Lower lobe of right lung (tissue), 2 donors: ENCODE results near the gene HSPBAP1. TPM values are rescaled to one million over a fixed set of nuclear protein-coding genes. Genes with fewer than 3 reads are reported as not detected.
"Not testable (repeated sequence)": the region's sequence is repeated elsewhere in the genome, so short reads cannot be mapped to it uniquely, and the experiment has no call there.

Source experiments
- ATAC-seq, 2 donors: fragments of 200-7000 bp; cut with Tn5 transposase; one replicate each; pipeline ENCODE4 v1.9.1; 2020 to 2022; ENCODE audit warnings: mild to moderate bottlenecking in 2 of 2, moderate library complexity in 2 of 2
- DNase-seq: peaks from one replicate; pipeline ENCODE4 v3.0.0-alpha.2; 2020
- H3K27ac ChIP-seq: fragments of 200-600 bp; one replicate; pipeline ENCODE4 v1.8.0; 2022
- H3K27me3 ChIP-seq: fragments of 200-600 bp; one replicate; pipeline ENCODE4 v1.8.0; 2022; ENCODE audit warnings: low read depth
- H3K36me3 ChIP-seq: fragments of 200-600 bp; one replicate; pipeline ENCODE4 v1.8.0; 2022; ENCODE audit warnings: mild to moderate bottlenecking
- H3K4me1 ChIP-seq: fragments of 200-600 bp; one replicate; pipeline ENCODE4 v1.8.0; 2022
- H3K4me3 ChIP-seq: fragments of 200-600 bp; one replicate; pipeline ENCODE4 v1.8.0; 2022; ENCODE audit warnings: mild to moderate bottlenecking
- H3K9me3 ChIP-seq: fragments of 200-600 bp; one replicate; pipeline ENCODE4 v1.8.0; 2022
- intact Hi-C: fragments of 100-400 bp; cut with DNase I; formaldehyde crosslinking; loops from one replicate; pipeline ENCODE4 v1.11.0; 2022
- total RNA-seq: library from RNA; stranded (reverse); fragmentation: NEBNext Ultra II Directional; extraction: Animal tissue kit (Norgen Biotek cat#: 25700); gene quantifications from one replicate; pipeline ENCODE4 v1.2.1, GENCODE V29; 2021
- TF ChIP-seq, protein P1 (sequence below): fragments of 200-600 bp; IDR thresholded peaks from one replicate; pipeline ENCODE4 v1.8.0; 2022; ENCODE audit warnings: antibody characterized with exemption, mild to moderate bottlenecking
- donor health status: DM: no; HTN: yes; CAD: no; lungs with severe emphysema.

Gene HSPBAP1
- total RNA-seq, 1 donor from 2014 or later = 15.4 TPM

DNA sequence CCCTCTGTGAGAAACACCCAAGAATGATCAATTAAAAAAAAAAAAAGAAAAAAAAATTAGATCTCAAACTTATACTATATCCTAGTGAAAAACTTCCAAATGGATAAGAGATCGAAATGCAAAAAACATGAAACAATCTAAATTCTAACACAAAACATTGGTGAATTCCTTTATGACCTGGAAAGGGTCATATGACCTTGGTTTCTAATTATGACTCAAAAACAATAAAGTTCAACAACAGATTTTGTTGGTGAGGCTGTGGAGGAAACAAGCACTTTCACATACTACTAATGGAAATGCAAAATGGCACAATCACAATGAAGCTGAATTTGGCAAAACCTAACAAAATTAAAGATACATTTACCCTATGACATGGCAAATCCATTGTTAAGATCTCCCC lies 45.3 kb downstream of the HSPBAP1 start:
- Histone ChIP-seq H3K36me3 (peaks cover 18% of the 10 kb centered on the region), H3K9me3 (no peaks in the 10 kb centered on the region), H3K27me3 (no peaks in the 10 kb centered on the region), H3K4me1 (no peaks in the 10 kb centered on the region), H3K27ac (no peak overlapping the region), H3K4me3 (no peak overlapping the region)
- intact Hi-C loops = no loop called here
- DNase-seq = no peak
- TF ChIP-seq, protein P1, sequence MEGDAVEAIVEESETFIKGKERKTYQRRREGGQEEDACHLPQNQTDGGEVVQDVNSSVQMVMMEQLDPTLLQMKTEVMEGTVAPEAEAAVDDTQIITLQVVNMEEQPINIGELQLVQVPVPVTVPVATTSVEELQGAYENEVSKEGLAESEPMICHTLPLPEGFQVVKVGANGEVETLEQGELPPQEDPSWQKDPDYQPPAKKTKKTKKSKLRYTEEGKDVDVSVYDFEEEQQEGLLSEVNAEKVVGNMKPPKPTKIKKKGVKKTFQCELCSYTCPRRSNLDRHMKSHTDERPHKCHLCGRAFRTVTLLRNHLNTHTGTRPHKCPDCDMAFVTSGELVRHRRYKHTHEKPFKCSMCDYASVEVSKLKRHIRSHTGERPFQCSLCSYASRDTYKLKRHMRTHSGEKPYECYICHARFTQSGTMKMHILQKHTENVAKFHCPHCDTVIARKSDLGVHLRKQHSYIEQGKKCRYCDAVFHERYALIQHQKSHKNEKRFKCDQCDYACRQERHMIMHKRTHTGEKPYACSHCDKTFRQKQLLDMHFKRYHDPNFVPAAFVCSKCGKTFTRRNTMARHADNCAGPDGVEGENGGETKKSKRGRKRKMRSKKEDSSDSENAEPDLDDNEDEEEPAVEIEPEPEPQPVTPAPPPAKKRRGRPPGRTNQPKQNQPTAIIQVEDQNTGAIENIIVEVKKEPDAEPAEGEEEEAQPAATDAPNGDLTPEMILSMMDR = no peak
- ATAC-seq = no peak

DNA sequence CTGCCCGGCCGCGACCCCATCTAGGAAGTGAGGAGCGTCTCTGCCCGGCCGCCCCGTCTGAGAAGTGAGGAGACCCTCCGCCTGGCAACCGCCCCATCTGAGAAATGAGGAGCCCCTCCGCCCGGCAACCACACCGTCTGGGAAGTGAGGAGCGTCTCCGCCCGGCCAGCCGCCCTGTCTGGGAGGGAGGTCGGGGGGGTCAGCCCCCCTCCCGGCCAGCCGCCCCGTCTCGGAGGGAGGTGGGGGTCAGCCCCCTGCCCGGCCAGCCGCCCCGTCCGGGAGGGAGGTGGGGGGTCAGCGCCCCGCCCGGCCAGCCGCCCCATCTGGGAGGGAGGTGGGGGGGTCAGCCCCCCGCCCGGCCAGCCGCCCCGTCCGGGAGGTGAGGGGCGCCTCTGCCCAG lies 46.3 kb downstream of the HSPBAP1 start:
- H3K27me3 ChIP-seq, H3K4me1 ChIP-seq, intact Hi-C loops, H3K4me3 ChIP-seq, H3K9me3 ChIP-seq, DNase-seq, H3K27ac ChIP-seq, ATAC-seq: not testable (repeated sequence)
- H3K36me3 ChIP-seq = peaks cover 20% of the 10 kb centered on the region

DNA sequence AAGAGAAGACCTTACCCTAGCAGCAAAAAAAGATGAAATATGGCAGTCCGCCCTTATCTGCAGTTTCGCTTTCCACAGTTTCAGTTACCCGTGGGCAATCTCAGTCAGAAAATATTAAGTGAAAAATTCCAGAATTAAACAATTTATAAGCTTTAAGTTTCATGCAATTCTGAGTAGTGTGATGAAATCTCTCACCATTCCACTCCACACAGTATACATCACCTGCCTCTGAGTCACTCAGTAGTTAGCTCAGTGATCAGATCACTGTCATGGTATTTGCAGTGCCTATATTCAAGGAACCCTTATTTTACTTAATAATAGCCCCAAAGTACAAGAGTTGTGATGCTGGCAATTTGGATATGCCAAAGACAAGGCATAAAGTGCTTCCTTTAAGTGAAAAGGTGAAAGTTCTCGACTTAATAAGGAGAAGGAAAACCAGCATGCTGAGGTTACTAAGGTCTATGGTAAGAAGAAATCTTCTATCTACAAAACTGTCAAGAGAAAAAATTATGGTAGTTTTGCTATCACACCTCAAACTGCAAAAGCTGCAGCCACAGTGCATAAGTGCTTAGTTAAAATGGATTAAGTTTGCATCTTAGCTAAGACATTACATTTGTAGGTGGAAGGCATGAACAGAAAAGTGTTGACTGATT lies 48.1 kb downstream of the HSPBAP1 start:
- no peak overlapping the region for H3K27ac ChIP-seq
- intact Hi-C loops = no loop called here
- no peak for DNase-seq
- H3K4me1 ChIP-seq = no peaks in the 10 kb centered on the region
- TF ChIP-seq, protein P1 = no peak
- H3K36me3 ChIP-seq = peaks cover 23% of the 10 kb centered on the region
- ATAC-seq = no peak
- no peaks in the 10 kb centered on the region for H3K9me3 ChIP-seq
- no peaks in the 10 kb centered on the region for H3K27me3 ChIP-seq
- no peak overlapping the region for H3K4me3 ChIP-seq

DNA sequence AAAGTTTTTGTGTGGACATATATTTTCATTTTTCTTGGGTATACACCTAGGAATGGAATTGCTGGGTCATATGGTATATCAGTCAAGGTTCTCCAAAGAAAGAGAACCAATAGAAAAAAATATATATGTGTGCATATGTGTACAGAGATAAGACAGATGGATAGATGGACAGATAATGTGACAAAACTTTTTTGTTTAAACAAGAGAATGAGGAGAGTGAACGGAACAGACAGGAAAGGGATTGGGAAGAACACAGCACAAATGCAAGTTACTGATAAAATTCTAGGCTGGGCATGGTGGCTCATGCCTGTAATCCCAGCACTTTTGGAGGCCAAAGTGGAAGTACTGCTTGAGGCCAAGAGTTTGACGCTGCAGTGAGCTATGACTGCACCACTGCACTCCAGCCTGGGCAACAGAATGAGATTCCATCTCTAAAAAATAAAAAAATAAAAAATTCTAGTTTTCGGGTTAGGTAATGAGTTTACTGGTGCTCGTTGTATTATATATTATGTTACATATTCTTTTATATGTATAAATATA lies 50.0 kb downstream of the HSPBAP1 start:
- H3K9me3 ChIP-seq = no peaks in the 10 kb centered on the region
- no peaks in the 10 kb centered on the region for H3K4me1 ChIP-seq
- intact Hi-C loops = no loop called here
- DNase-seq = no peak
- TF ChIP-seq, protein P1 = no peak
- no peak overlapping the region for H3K27ac ChIP-seq
- H3K4me3 ChIP-seq = no peak overlapping the region
- H3K36me3 ChIP-seq = peaks cover 40% of the 10 kb centered on the region
- no peaks in the 10 kb centered on the region for H3K27me3 ChIP-seq
- ATAC-seq = no peak

DNA sequence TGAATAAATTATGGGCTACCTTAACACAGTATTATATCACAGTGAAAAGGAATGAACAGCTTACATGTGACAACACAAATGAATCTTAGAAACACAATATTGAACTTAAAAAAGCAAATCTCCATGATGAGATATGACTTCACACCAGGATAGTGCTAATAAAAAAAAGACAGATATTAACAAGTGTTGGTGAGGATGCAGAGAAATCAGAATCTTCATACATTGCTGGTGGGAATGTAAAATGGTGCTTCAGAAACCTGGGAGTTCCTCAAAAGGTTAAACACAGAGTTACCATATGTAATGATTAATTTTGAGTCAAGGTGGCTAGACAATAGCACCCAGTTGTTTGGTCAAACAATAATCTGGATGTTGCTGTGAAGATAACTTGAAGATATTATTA lies 51.4 kb downstream of the HSPBAP1 start:
- no peaks in the 10 kb centered on the region for H3K4me1 ChIP-seq
- no peak for DNase-seq
- no peak overlapping the region for H3K4me3 ChIP-seq
- no peak for ATAC-seq
- TF ChIP-seq, protein P1 = no peak
- H3K27ac ChIP-seq = no peak overlapping the region
- H3K9me3 ChIP-seq = no peaks in the 10 kb centered on the region
- intact Hi-C loops = no loop called here
- no peaks in the 10 kb centered on the region for H3K27me3 ChIP-seq
- H3K36me3 ChIP-seq = peaks cover 40% of the 10 kb centered on the region

DNA sequence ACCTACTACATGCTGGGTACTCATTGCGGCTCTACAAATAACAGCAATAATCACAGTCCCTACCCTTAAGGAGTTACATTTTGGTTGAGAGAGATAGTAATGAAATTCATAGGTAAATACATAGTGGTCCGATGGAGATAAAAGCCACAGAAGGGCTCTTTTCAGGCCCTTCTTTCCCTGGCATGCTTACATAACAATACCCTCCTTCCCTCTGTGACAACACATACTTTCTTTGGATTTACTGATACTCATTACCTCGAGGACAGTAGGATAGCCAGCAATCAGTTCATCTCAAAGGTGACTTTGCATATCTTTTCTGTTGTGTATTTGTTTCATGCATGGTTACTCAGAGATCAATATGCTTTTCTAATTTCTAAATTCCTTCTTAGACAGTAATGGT lies 54.5 kb downstream of the HSPBAP1 start:
- TF ChIP-seq, protein P1 = no peak
- intact Hi-C loops = no loop called here
- ATAC-seq (no peak), DNase-seq (no peak)
- no peaks in the 10 kb centered on the region for H3K4me1 ChIP-seq
- peaks cover 37% of the 10 kb centered on the region for H3K36me3 ChIP-seq
- H3K9me3 ChIP-seq = no peaks in the 10 kb centered on the region
- no peak overlapping the region for H3K4me3 ChIP-seq
- H3K27ac ChIP-seq = no peak overlapping the region
- no peaks in the 10 kb centered on the region for H3K27me3 ChIP-seq

DNA sequence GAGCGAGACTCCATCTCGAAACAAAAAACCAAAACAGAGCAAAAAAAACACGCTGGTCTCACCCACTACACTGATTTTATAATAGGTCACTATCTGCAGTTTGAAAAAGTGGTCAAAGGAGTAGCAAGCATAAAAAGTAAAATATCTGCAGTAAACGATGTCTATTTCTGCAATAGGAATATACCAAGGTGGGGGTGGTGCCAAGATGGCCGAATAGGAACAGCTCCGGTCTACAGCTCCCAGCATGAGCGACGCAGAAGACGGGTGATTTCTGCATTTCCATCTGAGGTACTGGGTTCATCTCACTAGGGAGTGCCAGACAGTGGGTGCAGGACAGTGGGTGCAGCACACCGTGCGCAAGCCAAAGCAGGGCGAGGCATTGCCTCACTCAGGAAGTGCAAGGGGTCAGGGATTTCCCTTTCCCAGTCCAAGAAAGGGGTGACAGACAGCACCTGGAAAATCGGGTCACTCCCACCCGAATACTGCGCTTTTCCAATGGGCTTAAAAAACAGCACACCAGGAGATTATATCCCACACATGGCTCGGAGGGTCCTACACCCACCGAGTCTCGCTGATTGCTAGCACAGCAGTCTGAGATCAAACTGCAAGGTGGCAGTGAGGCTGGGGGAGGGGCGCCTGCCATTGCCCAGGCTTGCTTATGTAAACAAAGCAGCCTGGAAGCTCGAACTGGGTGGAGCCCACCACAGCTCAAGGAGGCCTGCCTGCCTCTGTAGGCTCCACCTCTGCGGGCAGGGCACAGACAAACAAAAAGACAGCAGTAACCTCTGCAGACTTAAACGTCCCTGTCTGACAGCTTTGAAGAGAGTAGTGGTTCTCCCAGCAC lies 60.7 kb downstream of the HSPBAP1 start:
- intact Hi-C loops, DNase-seq, ATAC-seq: not testable (repeated sequence)

More for the DNA sequence above, 60.7 kb downstream of the HSPBAP1 start:
- not testable (repeated sequence) for H3K9me3 ChIP-seq, H3K27me3 ChIP-seq, H3K4me3 ChIP-seq, H3K4me1 ChIP-seq, H3K27ac ChIP-seq
- H3K36me3 ChIP-seq = peaks cover 24% of the 10 kb centered on the region
